Raji (cell line): ENCODE results near the gene TTC9.

Experiments used
- POLR2A ChIP-seq: IDR thresholded peaks from 2 replicates; pipeline ENCODE4 v1.6.1; 2011; ENCODE audit warnings: low read depth, low read length, control low read depth; ENCODE audit not compliant: insufficient read depth

The TTC9 gene

DNA sequence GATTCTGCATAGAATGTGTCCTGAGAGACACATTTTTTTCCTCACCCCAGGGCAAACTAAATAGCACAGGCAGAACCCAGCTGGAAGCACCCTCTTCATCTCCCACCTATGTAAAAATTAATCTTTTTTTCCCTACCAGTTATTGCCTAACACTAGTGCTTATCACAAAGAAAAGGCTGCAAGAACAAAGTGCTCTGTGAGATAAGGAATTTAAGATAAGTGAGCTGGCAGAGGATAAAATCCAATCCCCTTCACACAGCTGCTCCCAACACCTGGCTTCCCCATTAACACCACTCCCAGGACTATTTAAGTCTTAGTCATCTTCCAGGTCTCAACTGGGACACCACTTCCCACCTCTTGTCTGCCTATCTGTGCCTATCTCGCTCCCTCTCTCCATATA is 75.2 kb downstream of the TTC9 start:
- no peak for TF ChIP-seq POLR2A

- TF ChIP-seq POLR2A = no peak
Measured at GRCh38 chr14:70718383-70719118, 76.8 kb downstream of the TTC9 start.

- no peak for TF ChIP-seq POLR2A
Measured at GRCh38 chr14:70721542-70721941, 79.8 kb downstream of the TTC9 start.

- TF ChIP-seq POLR2A = no peak
Measured at GRCh38 chr14:70722418-70722817, 80.7 kb downstream of the TTC9 start.

DNA sequence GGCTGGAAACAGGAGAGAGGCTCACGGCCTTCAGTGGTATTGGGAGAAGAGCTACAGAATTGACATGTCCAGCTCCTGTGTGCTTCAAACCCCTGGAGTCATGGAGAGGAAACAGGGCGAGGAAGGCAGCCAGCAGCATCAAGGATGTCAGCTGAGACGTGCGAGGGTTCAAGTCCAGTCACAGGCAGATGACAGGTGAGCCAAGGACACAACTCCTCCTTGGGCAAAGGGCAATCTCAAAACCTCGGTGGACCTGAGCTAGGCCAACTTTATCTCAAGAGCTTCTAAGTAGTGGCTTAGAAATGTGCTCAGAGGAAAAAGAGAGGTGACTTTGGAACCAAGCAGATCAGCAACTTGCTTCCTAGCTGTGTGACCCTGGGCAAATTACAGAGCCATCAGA is 81.6 kb downstream of the TTC9 start:
- no peak for TF ChIP-seq POLR2A

DNA sequence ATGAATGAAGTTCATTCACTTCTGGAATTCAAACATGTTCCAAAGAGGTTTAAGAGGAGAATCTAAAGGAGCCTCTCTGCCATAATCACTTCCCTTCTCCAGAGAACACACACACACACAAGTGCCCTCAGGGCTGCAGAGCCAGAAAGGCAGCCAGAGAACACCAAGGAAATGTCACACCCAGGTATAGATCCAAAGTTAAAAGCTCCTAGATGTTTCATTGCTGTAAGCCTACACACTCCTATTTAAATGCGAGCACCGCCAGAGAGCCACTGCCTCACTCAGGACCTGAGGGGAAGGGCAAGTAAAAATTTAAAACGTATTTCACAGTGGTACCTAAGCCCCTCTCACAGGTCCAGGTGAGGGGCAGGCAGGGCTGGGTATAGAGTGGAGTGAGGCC is 82.4 kb downstream of the TTC9 start:
- no peak for TF ChIP-seq POLR2A

DNA sequence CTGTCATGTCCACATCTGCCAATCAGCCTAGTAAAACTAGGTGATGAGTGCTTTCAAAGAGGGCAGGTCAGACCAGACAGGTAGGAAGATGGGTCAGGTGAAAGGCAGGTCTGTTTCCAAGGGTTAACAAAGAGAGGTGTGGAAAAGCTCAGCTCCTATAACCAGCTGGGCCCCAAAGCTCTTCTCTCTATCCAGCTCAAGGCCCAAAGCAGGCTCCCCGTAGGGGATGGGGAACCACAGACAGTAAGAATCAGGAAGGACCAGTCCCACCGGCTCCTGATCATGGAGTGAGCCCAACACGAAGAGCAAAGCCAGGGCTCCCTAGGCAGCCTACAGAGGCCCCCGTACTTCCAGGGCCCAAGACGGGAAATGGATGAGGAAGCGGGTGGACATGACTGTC is 83.2 kb downstream of the TTC9 start:
- TF ChIP-seq POLR2A = no peak
